SH-SY5Y (cell line): ENCODE data around the gene KRT7.

Experiments used
- GATA2 ChIP-seq: IDR thresholded peaks from 2 replicates; pipeline ENCODE4 v1.6.1; 2011; ENCODE audit warnings: mild to moderate bottlenecking, low read depth, low read length
- GATA3 ChIP-seq: IDR thresholded peaks from 2 replicates; pipeline ENCODE4 v1.6.1; 2011; ENCODE audit warnings: low read depth, mild to moderate bottlenecking, low read length, moderate library complexity

GRCh38 chr12:52262286-52262685, 29.2 kb downstream of the KRT7 start:
- TF ChIP-seq GATA2 (no peak), GATA3 (no peak)
